NCI-H2107 treated with DMSO at 0.1 percent for 48 hours (cell line): ENCODE results near the gene TRIM48.
"Not testable (repeated sequence)": the region's sequence is repeated elsewhere in the genome, so short reads cannot be mapped to it uniquely, and the experiment has no call there.

Experiments
- DNase-seq: peaks from one replicate; lab custom pipeline; 2025; ENCODE audit not compliant: unreplicated experiment; lab: John Stamatoyannopoulos, UW

The TRIM48 gene, protein sequence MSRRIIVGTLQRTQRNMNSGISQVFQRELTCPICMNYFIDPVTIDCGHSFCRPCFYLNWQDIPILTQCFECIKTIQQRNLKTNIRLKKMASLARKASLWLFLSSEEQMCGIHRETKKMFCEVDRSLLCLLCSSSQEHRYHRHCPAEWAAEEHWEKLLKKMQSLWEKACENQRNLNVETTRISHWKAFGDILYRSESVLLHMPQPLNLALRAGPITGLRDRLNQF

DNA sequence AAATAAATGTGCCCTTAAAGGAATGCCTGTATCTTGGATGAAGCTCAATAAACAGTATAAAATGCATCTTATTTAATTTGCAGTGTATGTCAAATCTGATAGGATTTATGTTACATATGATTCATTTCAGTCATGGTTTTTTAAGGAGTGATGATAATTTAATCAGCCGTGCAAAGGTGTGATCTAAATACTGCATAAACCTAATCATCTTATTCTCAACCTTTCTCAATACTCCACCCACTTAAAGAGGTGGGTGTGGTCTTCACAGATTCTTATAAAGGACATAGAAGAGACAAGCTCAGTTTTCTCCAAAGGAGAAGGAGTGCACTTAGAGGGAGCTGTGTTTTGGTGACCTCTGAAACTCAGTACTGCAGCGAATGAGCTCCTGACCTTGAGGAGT lies at the start of gene TRIM48:
TRIM48 (plus strand) TSS at position 301 of the 400 bp plus-strand sequence. CDS start 113 bp downstream, outside the sequence.
- not testable (repeated sequence) for DNase-seq

- not testable (repeated sequence) for DNase-seq
Measured at GRCh38 chr11:55238316-55238715, 23.6 kb upstream of the TRIM48 start.

- no peak for DNase-seq
Measured at GRCh38 chr11:55263081-55263480, 1.1 kb downstream of the TRIM48 start.
